Neural progenitor cell (in vitro differentiated cells): Measurements from ENCODE around the gene ZNF491. TPM values are rescaled to one million over a fixed set of nuclear protein-coding genes. Genes with fewer than 3 reads are reported as not detected.
"Not testable (repeated sequence)": the region's sequence is repeated elsewhere in the genome, so short reads cannot be mapped to it uniquely, and the experiment has no call there.

ENCODE experiments used
- DNase-seq: peaks from one replicate; pipeline ENCODE4 v3.0.0-alpha.2; 2016; ENCODE audit warnings: low spot score
- H2AFZ ChIP-seq: fragments of 200-600 bp; sonication (generic); replicated peaks from 2 replicates; pipeline ENCODE4 v1.6.1; 2016; ENCODE audit warnings: antibody characterized with exemption
- H3F3A ChIP-seq: fragments of 200-600 bp; sonication (generic); 2 replicates; pipeline ENCODE4 v1.6.1; 2016; ENCODE audit warnings: antibody characterized with exemption, low read depth
- H3K27ac ChIP-seq: fragments of 200-600 bp; sonication (generic); 2 replicates; pipeline ENCODE4 v1.5.1; 2016; ENCODE audit warnings: mild to moderate bottlenecking
- H3K27me3 ChIP-seq: fragments of 200-600 bp; sonication (generic); 2 replicates; pipeline ENCODE4 v1.6.1; 2016; ENCODE audit warnings: mild to moderate bottlenecking, moderate library complexity
- H3K36me3 ChIP-seq: fragments of 200-600 bp; sonication (generic); 2 replicates; pipeline ENCODE4 v1.5.1; 2016
- H3K4me1 ChIP-seq: fragments of 200-600 bp; sonication (generic); 2 replicates; pipeline ENCODE4 v1.6.1; 2016; ENCODE audit warnings: mixed run types
- H3K4me2 ChIP-seq: fragments of 200-600 bp; sonication (generic); 2 replicates; pipeline ENCODE4 v1.6.1; 2016
- H3K4me3 ChIP-seq: fragments of 200-600 bp; sonication (generic); 2 replicates; pipeline ENCODE4 v1.5.1; 2016
- H3K79me2 ChIP-seq: fragments of 200-600 bp; sonication (generic); 2 replicates; pipeline ENCODE4 v1.6.1; 2016; ENCODE audit warnings: low read depth
- H3K9ac ChIP-seq: fragments of 200-600 bp; sonication (generic); 2 replicates; pipeline ENCODE4 v1.6.1; 2016
- H3K9me3 ChIP-seq: fragments of 200-600 bp; sonication (generic); 2 replicates; pipeline ENCODE4 v1.5.1; 2016; ENCODE audit warnings: low read depth
- H4K20me1 ChIP-seq: fragments of 200-600 bp; sonication (generic); 2 replicates; pipeline ENCODE4 v1.6.1; 2016; ENCODE audit warnings: low read depth
- H3K27ac Mint-ChIP-seq: 3 replicates; pipeline ENCODE4 v1.8.0; 2021; ENCODE audit warnings: mixed read lengths
- H3K27me3 Mint-ChIP-seq: 2 replicates; pipeline ENCODE4 v1.8.0; 2022; ENCODE audit warnings: low read depth, mild to moderate bottlenecking, inconsistent platforms, moderate library complexity, mixed read lengths; ENCODE audit not compliant: insufficient read depth
- H3K36me3 Mint-ChIP-seq: 3 replicates; pipeline ENCODE4 v1.8.0; 2021; ENCODE audit warnings: mixed read lengths
- H3K4me1 Mint-ChIP-seq: 3 replicates; pipeline ENCODE4 v1.8.0; 2021; ENCODE audit warnings: mixed read lengths
- H3K4me3 Mint-ChIP-seq: 3 replicates; pipeline ENCODE4 v1.8.0; 2021; ENCODE audit warnings: mild to moderate bottlenecking, moderate library complexity, mixed read lengths
- H3K9me3 Mint-ChIP-seq: 3 replicates; pipeline ENCODE4 v1.8.0; 2020; ENCODE audit warnings: mixed read lengths
- CTCF ChIP-seq: fragments of 200-600 bp; sonication (generic); IDR thresholded peaks from 2 replicates; pipeline ENCODE4 v1.5.1; 2017; ENCODE audit warnings: antibody characterized with exemption, mild to moderate bottlenecking
- EZH2 ChIP-seq: fragments of 200-600 bp; sonication (generic); IDR thresholded peaks from 2 replicates; pipeline ENCODE4 v1.6.1; 2017; ENCODE audit warnings: antibody characterized with exemption, mild to moderate bottlenecking, moderate library complexity
- EZH2phosphoT487 ChIP-seq: fragments of 200-600 bp; sonication (generic); IDR thresholded peaks from 2 replicates; pipeline ENCODE4 v1.6.1; 2017; ENCODE audit warnings: antibody characterized with exemption
- total RNA-seq: library from RNA; depleted of rRNA; stranded (reverse); fragments of >200 nt; gene quantifications from 2 replicates; pipeline ENCODE4 v1.2.3, GENCODE V29; 2015; ENCODE audit warnings: low replicate concordance

ZNF491 gene
- total RNA-seq, 1 donor from 2014 or later: 6.0 TPM

- no peaks in the 10 kb centered on the region for H4K20me1 ChIP-seq
- peaks cover 2% of the 10 kb centered on the region for H3K27me3 Mint-ChIP-seq
- no peak overlapping the region for H3K27ac Mint-ChIP-seq
- H3K9me3 Mint-ChIP-seq: peaks cover 90% of the 10 kb centered on the region
- no peak for DNase-seq
- H3F3A ChIP-seq: peaks cover 8% of the 10 kb centered on the region
- no peaks in the 10 kb centered on the region for H3K4me1 ChIP-seq
- no peak overlapping the region for H3K9ac ChIP-seq
- H3K4me3 ChIP-seq: no peak overlapping the region
- no peaks in the 10 kb centered on the region for H3K27me3 ChIP-seq
- TF ChIP-seq EZH2phosphoT487 (no peak), EZH2 (no peak), CTCF (no peak)
- H3K79me2 ChIP-seq: no peaks in the 10 kb centered on the region
- peaks cover 41% of the 10 kb centered on the region for H3K9me3 ChIP-seq
- no peak overlapping the region for H2AFZ ChIP-seq
- H3K36me3 Mint-ChIP-seq: peaks cover 81% of the 10 kb centered on the region
- H3K27ac ChIP-seq: no peak overlapping the region
- H3K36me3 ChIP-seq: peaks cover 38% of the 10 kb centered on the region
- no peaks in the 10 kb centered on the region for H3K4me1 Mint-ChIP-seq
- H3K4me3 Mint-ChIP-seq: no peak overlapping the region
- no peak overlapping the region for H3K4me2 ChIP-seq
These were observed 34.1 kb downstream of the ZNF491 start for GRCh38 chr19:11832253-11832912.

GRCh38 chr19:11833541-11833940 is 35.2 kb downstream of the ZNF491 start:
- H3K27ac ChIP-seq: no peak overlapping the region
- H3K9me3 Mint-ChIP-seq: peaks cover 80% of the 10 kb centered on the region

GRCh38 chr19:11835626-11836066 is 37.3 kb downstream of the ZNF491 start:
- H2AFZ ChIP-seq, H4K20me1 ChIP-seq, H3K4me3 Mint-ChIP-seq, H3K27ac Mint-ChIP-seq, H3K4me1 Mint-ChIP-seq, H3K27ac ChIP-seq, H3K27me3 ChIP-seq, H3K9ac ChIP-seq, H3K79me2 ChIP-seq, DNase-seq, H3K4me3 ChIP-seq, H3K27me3 Mint-ChIP-seq, H3K4me2 ChIP-seq, H3F3A ChIP-seq, H3K4me1 ChIP-seq: not testable (repeated sequence)
- Histone ChIP-seq H3K9me3 (peaks cover 44% of the 10 kb centered on the region), H3K36me3 (peaks cover 38% of the 10 kb centered on the region)
- Mint-ChIP-seq H3K9me3 (peaks cover 68% of the 10 kb centered on the region), H3K36me3 (peaks cover 50% of the 10 kb centered on the region)

More at GRCh38 chr19:11833541-11833940, 35.2 kb downstream of the ZNF491 start:
- TF ChIP-seq EZH2 (no peak), EZH2phosphoT487 (no peak), CTCF (no peak)
- Mint-ChIP-seq H3K4me1 (no peaks in the 10 kb centered on the region), H3K36me3 (peaks cover 69% of the 10 kb centered on the region), H3K27me3 (peaks cover 2% of the 10 kb centered on the region), H3K27ac (no peak overlapping the region), H3K4me3 (no peak overlapping the region)
- Histone ChIP-seq H4K20me1 (no peaks in the 10 kb centered on the region), H2AFZ (no peak overlapping the region), H3K9ac (no peak overlapping the region), H3K4me1 (no peaks in the 10 kb centered on the region), H3K4me2 (no peak overlapping the region), H3K9me3 (peaks cover 44% of the 10 kb centered on the region), H3K27me3 (no peaks in the 10 kb centered on the region), H3K79me2 (no peaks in the 10 kb centered on the region), H3K4me3 (no peak overlapping the region), H3F3A (peaks cover 8% of the 10 kb centered on the region), H3K36me3 (peaks cover 38% of the 10 kb centered on the region)
- DNase-seq: no peak

- no peak overlapping the region for H2AFZ ChIP-seq
- no peaks in the 10 kb centered on the region for H3K27me3 ChIP-seq
- no peak overlapping the region for H3K9ac ChIP-seq
- peaks cover 4% of the 10 kb centered on the region for H3K36me3 Mint-ChIP-seq
- H3K4me1 Mint-ChIP-seq: no peaks in the 10 kb centered on the region
- no peak overlapping the region for H3K27ac ChIP-seq
- H3K27me3 Mint-ChIP-seq: peaks cover 2% of the 10 kb centered on the region
- no peaks in the 10 kb centered on the region for H3K36me3 ChIP-seq
- H3K4me2 ChIP-seq: no peak overlapping the region
- no peak for TF ChIP-seq CTCF
- no peak for TF ChIP-seq EZH2
- H3K4me1 ChIP-seq: no peaks in the 10 kb centered on the region
- no peaks in the 10 kb centered on the region for H4K20me1 ChIP-seq
- H3K27ac Mint-ChIP-seq: no peak overlapping the region
- H3K9me3 ChIP-seq: no peaks in the 10 kb centered on the region
- no peak for DNase-seq
- peaks cover 36% of the 10 kb centered on the region for H3K9me3 Mint-ChIP-seq
- no peaks in the 10 kb centered on the region for H3K79me2 ChIP-seq
- no peak overlapping the region for H3K4me3 ChIP-seq
- H3K4me3 Mint-ChIP-seq: no peak overlapping the region
- H3F3A ChIP-seq: no peaks in the 10 kb centered on the region
These were observed 45.4 kb downstream of the ZNF491 start for GRCh38 chr19:11843722-11844121.
